NB4 (cell line): Measurements from ENCODE around the gene SMAD3.

Experiments used
- CTCF ChIP-seq: IDR thresholded peaks from one replicate; pipeline ENCODE4 v1.5.1; 2012; ENCODE audit warnings: low read depth, low read length
- MAX ChIP-seq: IDR thresholded peaks from 2 replicates; pipeline ENCODE4 v1.6.1; 2011; ENCODE audit warnings: low read depth, low read length
- POLR2A ChIP-seq: IDR thresholded peaks from 2 replicates; pipeline ENCODE4 v1.6.1; 2011; ENCODE audit warnings: mild to moderate bottlenecking; ENCODE audit not compliant: insufficient read length; ENCODE audit errors: extremely low read depth

DNA sequence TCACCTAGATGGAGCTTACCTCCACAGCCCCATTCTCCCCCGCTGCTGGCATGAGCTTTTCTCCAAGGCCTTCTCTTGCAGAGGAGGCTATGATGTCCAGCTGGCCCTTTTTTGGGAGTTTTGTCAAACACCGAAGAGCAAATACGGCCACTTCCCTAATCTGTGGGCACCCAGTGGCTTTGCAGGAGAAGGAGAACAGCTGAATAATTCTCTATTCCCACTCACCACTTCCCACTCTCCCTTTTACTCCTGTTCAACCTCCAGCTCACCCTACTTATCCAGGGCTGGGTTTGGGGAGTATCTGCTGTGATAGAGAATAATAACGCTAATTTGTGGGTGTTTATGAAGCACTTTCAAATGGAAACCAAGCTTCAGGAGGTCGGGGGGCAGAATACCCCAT is 96.0 kb downstream of the SMAD3 start:
- TF ChIP-seq CTCF (no peak), POLR2A (no peak), MAX (no peak)
